OCI-LY3 (cell line): ENCODE data around the gene SNX18.

Experiments
- CTCF ChIP-seq: fragments of 200-600, 300-600 bp; sonication (generic); IDR thresholded peaks from 2 replicates; pipeline ENCODE4 v1.5.1; 2014; ENCODE audit warnings: antibody characterized with exemption, low read length, low read depth
- EZH2phosphoT487 ChIP-seq: fragments of 200-600 bp; shearing (Covaris generic); IDR thresholded peaks from 2 replicates; pipeline ENCODE4 v1.6.1; 2018; ENCODE audit warnings: antibody characterized with exemption, mixed run types, low read depth

DNA sequence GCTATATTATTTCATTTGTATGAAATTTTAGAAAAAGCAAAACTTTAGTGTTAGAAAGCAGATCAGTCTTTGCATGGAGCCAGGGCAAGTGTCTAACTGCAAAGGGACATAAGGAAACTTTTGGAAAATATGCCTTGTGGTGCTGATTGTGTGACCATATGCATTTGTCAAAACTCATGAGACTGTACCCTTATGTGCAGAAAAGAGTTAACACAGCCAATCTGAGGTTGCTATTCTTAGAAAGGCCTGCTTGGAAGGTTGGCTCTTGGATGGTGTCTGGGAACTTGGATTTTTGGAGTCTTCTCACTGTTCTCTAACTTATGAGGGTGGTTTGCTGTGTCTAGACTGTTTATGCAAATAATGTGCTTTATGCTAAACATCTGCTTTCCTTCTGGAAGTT is 76.6 kb downstream of the SNX18 start:
- TF ChIP-seq CTCF (no peak), EZH2phosphoT487 (no peak)
